Endothelial cell of umbilical vein (primary cell): ENCODE data around the gene SATB2. TPM values are rescaled to one million over a fixed set of nuclear protein-coding genes. Genes with fewer than 3 reads are reported as not detected.

Source experiments
- BruUV-seq: library from RNA; stranded (reverse); fragments of 400-500 nt; replicated peaks from 2 replicates; lab custom pipeline; 2021; lab: Mats Ljungman, UMichigan
- CTCF ChIA-PET: fragments of 300-600, 350-600 bp; sonication (Branson Sonifier 250); formaldehyde crosslinking; loops from one replicate; lab custom pipeline; 2021; ENCODE audit warnings: antibody characterized with exemption, inconsistent platforms; lab: Charles Lee
- POLR2A ChIA-PET: fragments of 300-600, 350-600 bp; sonication (Branson Sonifier 250); formaldehyde crosslinking; loops from one replicate; lab custom pipeline; 2021; ENCODE audit warnings: antibody characterized with exemption, inconsistent platforms; lab: Charles Lee
- DNase-seq: peaks from one replicate; pipeline ENCODE4 v3.0.0-alpha.2; 2011; ENCODE audit warnings: low read depth, low spot score
- FAIRE-seq: peaks from 2 replicates; lab custom pipeline; 2011; peaks lifted over from hg19 to GRCh38; lab: Jason Lieb, UNC
- H2AFZ ChIP-seq: 2 replicates; pipeline ENCODE4 v1.6.0; 2012; ENCODE audit warnings: low read depth, low read length, control low read depth, inconsistent platforms
- H3K27ac ChIP-seq: 2 replicates; pipeline ENCODE4 v1.5.1; 2011; ENCODE audit warnings: low read depth, mild to moderate bottlenecking, control low read depth, low read length, moderate library complexity; ENCODE audit not compliant: insufficient read depth
- H3K27me3 ChIP-seq, 2 experiments: 2 replicates each; pipeline versions ENCODE4 v1.6.0 to v1.6.1; 2011; ENCODE audit warnings: low read length in 2 of 2, mixed read lengths in 1 of 2; ENCODE audit not compliant: control insufficient read depth in 2 of 2, insufficient read depth in 2 of 2
- H3K36me3 ChIP-seq, 2 experiments: 2 replicates in 1 of 2; 3 replicates in 1 of 2; pipeline ENCODE4 v1.5.1; 2011; ENCODE audit warnings: low read length in 2 of 2, mild to moderate bottlenecking in 1 of 2, moderate library complexity in 1 of 2; ENCODE audit not compliant: control insufficient read depth in 2 of 2, insufficient read depth in 2 of 2; ENCODE audit errors: extremely low read depth in 1 of 2
- H3K4me1 ChIP-seq: 3 replicates; pipeline ENCODE4 v1.5.1; 2011; ENCODE audit warnings: mild to moderate bottlenecking, low read length; ENCODE audit not compliant: control insufficient read depth, insufficient read depth; ENCODE audit errors: extremely low read depth
- H3K4me2 ChIP-seq: 2 replicates; pipeline ENCODE4 v1.6.1; 2011; ENCODE audit warnings: low read length, control low read depth, mixed read lengths; ENCODE audit not compliant: insufficient read depth
- H3K4me3 ChIP-seq, 3 experiments: fragments of 200-600 bp in 1 of 3; sonication (generic), shearing (Covaris generic) in 1 of 3; replicated peaks in 1 of 3; 2 replicates each; pipeline ENCODE4 v1.5.1; 2011 to 2016; ENCODE audit warnings: control low read depth in 3 of 3, low read length in 3 of 3, mild to moderate bottlenecking in 2 of 3, inconsistent platforms in 1 of 3, low read depth in 1 of 3, moderate library complexity in 1 of 3; ENCODE audit not compliant: insufficient read depth in 1 of 3
- H3K79me2 ChIP-seq: 2 replicates; pipeline ENCODE4 v1.6.0; 2012; ENCODE audit warnings: low read length, inconsistent platforms; ENCODE audit not compliant: control insufficient read depth, insufficient read depth
- H3K9ac ChIP-seq: replicated peaks from 2 replicates; pipeline ENCODE3; 2011; ENCODE audit warnings: low read length, control low read depth; ENCODE audit not compliant: insufficient read depth; ENCODE audit errors: extremely low read depth
- H3K9me1 ChIP-seq: replicated peaks from 3 replicates; pipeline ENCODE4 v1.6.0; 2011; ENCODE audit warnings: mild to moderate bottlenecking, low read length; ENCODE audit not compliant: control insufficient read depth, insufficient read depth; ENCODE audit errors: extremely low read depth
- H3K9me3 ChIP-seq: replicated peaks from 2 replicates; pipeline ENCODE4 v1.5.1; 2012; ENCODE audit warnings: low read length, inconsistent platforms; ENCODE audit not compliant: control insufficient read depth, insufficient read depth
- H4K20me1 ChIP-seq: replicated peaks from 2 replicates; pipeline ENCODE3; 2011; ENCODE audit warnings: mild to moderate bottlenecking, low read length; ENCODE audit not compliant: control insufficient read depth, insufficient read depth; ENCODE audit errors: extremely low read depth
- CTCF ChIP-seq, 2 donors: IDR thresholded peaks; 1 replicate in 1 of 2; 2 replicates in 1 of 2; pipeline ENCODE4 v1.5.1; 2011; ENCODE audit warnings: low read length in 2 of 2, mild to moderate bottlenecking in 2 of 2, moderate library complexity in 2 of 2, control low read depth in 1 of 2, inconsistent platforms in 1 of 2, low read depth in 1 of 2; ENCODE audit not compliant: insufficient read depth in 1 of 2; ENCODE audit errors: extremely low read depth in 1 of 2
- EZH2 ChIP-seq: IDR thresholded peaks from 2 replicates; pipeline ENCODE4 v1.6.1; 2012; ENCODE audit warnings: borderline replicate concordance, low read depth, mild to moderate bottlenecking, moderate library complexity, low read length, inconsistent platforms; ENCODE audit not compliant: severe bottlenecking
- FOS ChIP-seq: IDR thresholded peaks from 2 replicates; pipeline ENCODE4 v1.6.1; 2011; ENCODE audit warnings: mild to moderate bottlenecking, low read length, moderate library complexity, borderline replicate concordance; ENCODE audit not compliant: insufficient read depth
- GATA2 ChIP-seq: IDR thresholded peaks from 2 replicates; pipeline ENCODE4 v1.7.0; 2011; ENCODE audit warnings: low read depth, mild to moderate bottlenecking, moderate library complexity, mixed read lengths, low read length; ENCODE audit not compliant: insufficient read length, insufficient read depth
- JUN ChIP-seq: IDR thresholded peaks from 2 replicates; pipeline ENCODE4 v1.6.1; 2011; ENCODE audit warnings: borderline replicate concordance, low read depth; ENCODE audit not compliant: insufficient read length, insufficient read depth
- MAX ChIP-seq: IDR thresholded peaks from 2 replicates; pipeline ENCODE4 v1.6.1; 2011; ENCODE audit not compliant: insufficient read depth, insufficient read length
- MYC ChIP-seq: IDR thresholded peaks from one replicate; pipeline ENCODE4 v1.6.1; 2011; ENCODE audit warnings: mild to moderate bottlenecking, low read depth, low read length
- POLR2A ChIP-seq: IDR thresholded peaks from 2 replicates; pipeline ENCODE4 v1.6.1; 2012; ENCODE audit warnings: low read depth, mild to moderate bottlenecking, control low read depth, low read length
- POLR2AphosphoS5 ChIP-seq: IDR thresholded peaks from 2 replicates; pipeline ENCODE4 v1.6.1; 2012; ENCODE audit warnings: low read depth, mild to moderate bottlenecking, control low read depth, low read length, moderate library complexity; ENCODE audit not compliant: insufficient read depth
- dilution Hi-C: fragments of 300-500 bp; cut with MboI; formaldehyde crosslinking; loops from one replicate; pipeline ENCODE4 v1.15.0; 2019; ENCODE audit warnings: low sequenced_read_pairs; ENCODE audit not compliant: extremely low pct_ligation_motif_present
- intact Hi-C: fragments of 100-400 bp; cut with micrococcal nuclease; formaldehyde crosslinking; loops from one replicate; pipeline ENCODE4 v1.10.0; 2022
- polyA plus RNA-seq, 4 experiments: library from polyadenylated mRNA; depleted of rRNA in 3 of 4; stranded (reverse) in 3 of 4; unstranded in 1 of 4; fragments of >200 nt; gene quantifications; 2 replicates each; pipeline versions ENCODE4 v1.2.1 to v1.2.3, GENCODE V29; 2011 to 2012; ENCODE audit warnings: missing spikeins in 1 of 4
- total RNA-seq: library from RNA; stranded (reverse); gene quantifications from 2 replicates; pipeline ENCODE4 v1.2.3, GENCODE V29; 2021

The SATB2 gene
- total and polyA plus RNA-seq, 2 donors (not counting 3 experiments of a cell fraction or from before 2014, with no cell fraction given): 0.47 to 1.1 TPM

GRCh38 chr2:199317646-199318045, 140.1 kb downstream of the SATB2 start:
- no peak overlapping the region for H2AFZ ChIP-seq
- H3K27me3 ChIP-seq: no peaks in the 10 kb centered on the region
- dilution Hi-C loops (no loop called here), intact Hi-C loops (no loop called here)
- ChIA-PET POLR2A (no interaction called here), CTCF (no interaction called here)
- no peak overlapping the region for H3K9ac ChIP-seq
- H3K27ac ChIP-seq: no peak overlapping the region
- no peaks in the 10 kb centered on the region for H3K9me1 ChIP-seq
- H3K4me3 ChIP-seq: no peak overlapping the region
- no peaks in the 10 kb centered on the region for H3K36me3 ChIP-seq
- BruUV-seq: no TSS peak
- H3K9me3 ChIP-seq: no peaks in the 10 kb centered on the region
- no peaks in the 10 kb centered on the region for H4K20me1 ChIP-seq
- no peaks in the 10 kb centered on the region for H3K4me1 ChIP-seq
- no peak for DNase-seq
- FAIRE-seq: no peak
- H3K4me2 ChIP-seq: no peak overlapping the region
- no peaks in the 10 kb centered on the region for H3K79me2 ChIP-seq
- no peak for TF ChIP-seq CTCF (IDR thresholded peaks at IDR 0.05; ENCODE audit: extremely low read depth in 1 of 2, insufficient read depth in 1 of 2, low read depth in 1 of 2, low read length in 2 of 2)
- no peak for TF ChIP-seq JUN
- no peak for TF ChIP-seq EZH2
- TF ChIP-seq POLR2AphosphoS5: no peak
- no peak for TF ChIP-seq MAX
- TF ChIP-seq POLR2A: no peak
- no peak for TF ChIP-seq GATA2
- TF ChIP-seq MYC: no peak
- no peak for TF ChIP-seq FOS
